NOMO-1 (cell line): ENCODE data around the gene TOR1A.
A peak's percentile ranks its signal among the peaks of the same experiment; 100 is the strongest.
"Not testable (repeated sequence)": the region's sequence is repeated elsewhere in the genome, so short reads cannot be mapped to it uniquely, and the experiment has no call there.

ENCODE experiments used
- DNase-seq, 2 experiments: peaks; one replicate each; lab custom pipeline; 2025; ENCODE audit not compliant: unreplicated experiment in 2 of 2; lab: John Stamatoyannopoulos, UW

The TOR1A gene

DNA sequence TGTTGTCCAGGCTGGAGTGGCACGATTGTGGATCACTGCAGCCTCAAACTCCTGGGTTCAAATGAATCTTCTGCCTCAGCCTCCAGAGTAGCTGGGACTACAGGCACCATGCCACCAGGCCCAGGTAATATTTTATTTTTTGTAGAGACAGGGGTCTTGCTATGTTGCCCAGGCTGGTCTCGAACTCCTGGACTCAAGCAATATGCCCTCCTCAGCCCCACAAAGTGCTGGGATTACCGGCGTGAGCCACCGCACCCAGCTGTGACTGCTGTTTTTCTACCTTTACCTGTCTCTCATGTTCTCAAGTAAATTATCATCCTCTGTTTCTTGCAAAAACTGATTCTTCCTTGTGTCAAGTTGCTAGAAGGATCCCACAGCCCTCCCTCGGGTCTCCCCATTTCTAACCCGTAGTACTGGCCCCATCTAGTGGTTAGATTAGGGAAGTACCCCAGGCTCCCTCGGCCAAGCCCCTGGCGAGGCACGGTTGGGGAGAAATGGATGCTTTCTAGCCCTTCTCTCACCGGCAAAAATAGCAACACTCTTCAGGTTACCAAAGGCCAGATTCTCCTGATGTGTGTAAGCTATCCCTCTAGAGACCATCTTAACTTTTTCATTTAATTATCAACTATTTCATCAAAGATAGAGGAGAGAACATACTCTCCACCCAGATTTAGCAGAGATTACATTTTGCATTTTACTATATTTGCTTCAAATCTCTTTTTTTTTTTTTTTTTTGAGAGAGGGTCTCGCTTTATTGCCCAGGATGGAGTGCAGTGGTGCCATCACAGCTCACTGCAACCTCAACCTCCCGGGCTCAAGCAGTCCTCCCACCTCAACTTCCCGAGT is 40.2 kb downstream of the TOR1A start:
- peak; percentile 59 to 73 for DNase-seq

DNA sequence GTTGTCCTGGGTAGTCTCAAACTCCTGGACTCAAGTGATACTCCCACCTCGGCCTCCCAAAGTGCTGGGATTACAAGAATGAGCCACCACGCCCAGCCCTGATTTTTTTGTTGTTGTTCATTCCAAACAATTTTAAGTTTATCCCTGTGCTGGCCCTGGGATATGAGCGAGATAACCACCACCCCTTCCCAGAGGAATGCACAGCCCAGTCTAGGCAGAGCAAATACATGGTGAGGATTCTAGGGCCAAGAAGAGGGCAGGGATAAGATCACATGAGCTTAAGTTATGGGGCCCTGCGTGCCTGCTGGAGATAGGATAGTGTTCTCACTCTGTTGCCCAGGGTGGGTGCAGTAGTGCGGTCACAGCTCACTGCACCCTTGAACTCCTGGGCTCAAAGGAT is 42.0 kb downstream of the TOR1A start:
- DNase-seq, result no peak

DNA sequence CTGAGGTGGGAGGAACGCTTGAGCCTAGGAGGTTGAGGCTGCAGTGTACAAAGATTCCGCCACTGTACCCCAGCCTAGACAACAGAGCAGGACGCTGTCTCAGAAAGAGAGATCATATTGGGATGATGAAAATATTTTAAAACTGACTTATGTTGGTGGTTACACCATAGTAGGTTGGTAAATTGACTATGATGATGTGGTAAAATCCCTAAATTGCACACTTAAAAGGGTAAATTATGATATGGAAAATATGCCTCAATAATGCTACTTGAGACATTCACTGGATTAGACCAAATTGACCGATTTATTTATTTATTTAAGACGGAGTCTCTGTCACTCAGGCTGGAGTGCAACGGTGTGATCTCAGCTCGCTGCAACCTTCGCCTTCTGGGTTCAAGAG is 42.8 kb downstream of the TOR1A start:
- DNase-seq, result no peak

DNA sequence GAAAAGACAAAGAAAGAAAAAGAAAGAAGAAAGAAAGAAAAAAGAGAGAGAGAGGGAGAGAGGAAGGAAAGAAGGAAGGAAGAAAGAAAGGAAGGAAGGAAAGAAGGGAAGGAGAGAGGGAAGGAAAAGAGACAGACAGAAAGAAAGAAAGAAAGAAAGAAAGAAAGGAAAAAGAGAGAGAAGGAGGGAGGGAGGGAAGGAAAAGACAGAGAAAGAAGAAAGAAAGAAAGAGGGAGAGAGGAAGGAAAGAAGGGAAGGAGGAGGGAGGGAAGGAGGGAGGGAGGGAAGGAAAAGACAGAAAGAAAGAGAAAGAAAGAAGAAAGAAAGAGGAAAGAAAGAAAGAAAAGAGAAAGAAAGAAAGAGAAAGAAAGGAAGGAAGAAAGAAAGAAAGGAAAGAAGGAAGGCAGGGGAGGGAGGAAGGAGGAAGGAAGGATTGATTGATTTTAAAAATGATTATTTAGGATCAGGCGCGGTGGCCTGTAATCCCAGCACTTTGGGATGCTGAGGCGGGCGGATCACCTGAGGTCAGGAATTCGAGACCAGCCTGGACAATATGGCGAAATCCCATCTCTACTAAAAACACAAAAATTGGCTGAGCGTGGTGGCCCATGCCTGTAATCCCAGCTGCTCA is 44.3 kb downstream of the TOR1A start:
- no peak for DNase-seq

DNA sequence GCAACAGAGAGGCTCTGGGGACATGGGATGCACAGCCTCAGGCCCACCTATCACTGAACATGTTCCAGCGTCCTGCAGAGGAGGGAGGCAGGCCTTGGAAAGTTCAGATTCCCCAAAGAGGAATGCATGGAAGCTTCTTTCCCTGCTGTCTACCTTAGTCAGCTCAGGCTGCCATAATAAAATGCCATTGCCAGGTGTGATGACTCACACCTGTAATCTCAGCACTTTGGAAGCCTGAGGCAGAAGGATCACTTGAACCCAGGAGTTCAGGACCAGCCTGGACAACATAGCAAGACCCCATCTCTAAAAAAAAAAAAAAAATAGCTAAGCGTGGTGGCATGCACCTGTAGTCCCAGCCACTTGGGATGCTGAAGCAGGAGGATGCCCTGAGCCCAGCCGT is 45.5 kb downstream of the TOR1A start:
- no peak for DNase-seq

DNA sequence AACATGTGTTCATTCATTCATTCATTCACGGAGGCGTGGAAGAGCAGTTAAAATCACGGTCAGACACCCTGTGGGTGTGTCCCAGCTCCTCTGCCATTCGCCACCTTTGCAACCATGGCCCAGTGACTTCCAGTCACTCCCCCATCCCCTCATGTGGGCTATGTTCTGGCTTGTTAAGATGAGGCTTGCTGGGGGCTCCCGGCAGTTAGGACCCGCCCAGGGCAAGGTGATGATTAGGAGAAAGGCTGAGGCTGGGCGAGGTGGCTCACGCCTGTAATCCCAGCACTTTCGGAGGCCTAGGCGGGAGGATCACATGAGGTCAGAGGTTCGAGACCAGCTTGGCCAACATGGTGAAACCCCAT is 46.2 kb downstream of the TOR1A start:
- DNase-seq, result no peak

DNA sequence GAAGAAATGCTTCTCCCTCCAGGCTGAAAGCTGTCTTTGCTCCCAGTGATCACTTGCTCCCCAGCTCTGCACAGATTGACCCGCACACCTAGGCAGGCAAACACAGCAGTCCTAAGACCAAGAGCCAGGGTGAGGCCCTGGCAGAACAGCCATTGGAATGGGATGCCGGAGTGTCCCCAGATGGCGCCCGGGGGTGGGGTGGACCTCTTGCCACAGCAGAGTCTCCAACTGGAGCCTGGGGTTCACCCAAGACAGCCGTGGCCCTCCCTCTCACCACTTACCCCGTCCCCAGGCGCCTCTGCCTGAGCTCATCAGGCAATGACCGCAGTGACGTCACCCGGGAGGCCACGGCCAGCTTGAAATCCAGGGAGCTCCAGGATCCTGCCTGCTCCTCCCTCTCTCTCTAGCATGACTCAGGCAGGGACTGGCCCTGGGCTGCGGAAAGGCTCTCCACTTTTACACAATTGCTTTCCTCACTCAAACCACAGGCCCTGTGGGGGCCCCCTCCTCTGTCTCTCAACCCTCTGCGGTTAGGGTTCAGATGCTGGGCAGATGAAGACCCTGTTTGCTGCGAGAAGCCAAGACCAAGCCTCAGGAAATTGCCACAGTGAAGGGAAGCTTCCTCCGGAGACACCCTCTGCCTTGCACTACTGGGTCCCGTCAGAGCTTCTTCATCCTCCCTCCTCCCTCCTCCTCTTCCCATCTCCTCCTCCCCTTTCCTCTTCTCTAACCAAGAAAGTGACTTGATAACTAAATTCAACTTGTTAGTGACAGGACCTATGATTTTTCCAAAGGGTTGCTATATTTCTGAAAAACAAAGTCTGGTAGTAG is 46.8 kb downstream of the TOR1A start:
- DNase-seq, result peak; percentile 97 to 99

DNA sequence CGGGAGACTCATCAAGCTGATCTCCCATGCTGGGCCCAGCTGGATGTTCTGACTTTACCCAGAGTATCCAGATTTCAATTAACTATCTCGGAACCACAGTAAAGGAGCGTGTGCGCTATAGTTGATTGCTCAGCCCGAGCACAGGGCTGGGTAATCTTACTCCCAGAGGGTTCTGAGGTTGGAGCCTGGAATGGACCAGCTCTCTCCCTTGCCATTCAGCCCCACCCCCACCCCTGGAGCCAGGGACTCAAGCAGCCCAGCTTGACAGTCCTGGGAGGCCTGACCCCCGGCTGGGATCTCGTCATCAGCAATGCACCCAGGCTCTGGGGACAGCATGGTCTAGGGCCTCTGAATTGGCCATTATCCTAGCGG is 47.4 kb downstream of the TOR1A start:
- no peak for DNase-seq

DNA sequence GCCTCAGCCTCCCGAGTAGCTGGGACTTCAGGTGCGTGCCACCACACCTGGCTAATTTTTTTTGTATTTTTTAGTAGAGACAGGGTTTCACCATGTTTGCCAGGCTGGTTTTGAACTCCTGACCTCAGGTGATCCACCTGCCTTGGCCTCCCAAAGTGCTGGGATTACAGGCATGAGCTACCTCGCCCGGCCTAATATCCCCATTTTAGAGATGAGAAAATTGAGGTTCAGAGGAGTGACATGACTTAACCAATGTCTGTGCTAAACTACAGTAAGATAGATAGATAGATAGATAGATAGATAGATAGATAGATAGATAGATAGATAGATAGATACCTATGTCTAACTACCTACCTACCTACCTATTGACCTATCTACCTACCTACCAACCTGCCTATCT is 47.8 kb downstream of the TOR1A start:
- not testable (repeated sequence) for DNase-seq

DNA sequence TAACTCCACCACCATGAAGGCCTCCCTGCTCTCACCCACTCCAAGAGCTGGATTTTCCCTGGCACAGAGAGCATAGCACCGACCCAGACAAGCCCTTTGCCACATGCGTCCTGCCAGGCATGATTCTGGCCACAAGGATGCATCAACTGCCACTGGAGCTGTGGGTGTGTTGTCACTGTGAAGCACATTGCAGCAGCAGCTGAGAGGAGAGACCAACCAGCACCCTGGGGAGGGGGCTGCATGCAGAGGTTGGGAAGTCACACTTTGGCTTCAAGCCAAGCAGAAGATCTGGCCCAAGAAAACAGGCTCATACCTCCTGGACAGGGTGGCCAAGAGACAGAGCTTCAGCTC is 48.5 kb downstream of the TOR1A start:
- no peak for DNase-seq

DNA sequence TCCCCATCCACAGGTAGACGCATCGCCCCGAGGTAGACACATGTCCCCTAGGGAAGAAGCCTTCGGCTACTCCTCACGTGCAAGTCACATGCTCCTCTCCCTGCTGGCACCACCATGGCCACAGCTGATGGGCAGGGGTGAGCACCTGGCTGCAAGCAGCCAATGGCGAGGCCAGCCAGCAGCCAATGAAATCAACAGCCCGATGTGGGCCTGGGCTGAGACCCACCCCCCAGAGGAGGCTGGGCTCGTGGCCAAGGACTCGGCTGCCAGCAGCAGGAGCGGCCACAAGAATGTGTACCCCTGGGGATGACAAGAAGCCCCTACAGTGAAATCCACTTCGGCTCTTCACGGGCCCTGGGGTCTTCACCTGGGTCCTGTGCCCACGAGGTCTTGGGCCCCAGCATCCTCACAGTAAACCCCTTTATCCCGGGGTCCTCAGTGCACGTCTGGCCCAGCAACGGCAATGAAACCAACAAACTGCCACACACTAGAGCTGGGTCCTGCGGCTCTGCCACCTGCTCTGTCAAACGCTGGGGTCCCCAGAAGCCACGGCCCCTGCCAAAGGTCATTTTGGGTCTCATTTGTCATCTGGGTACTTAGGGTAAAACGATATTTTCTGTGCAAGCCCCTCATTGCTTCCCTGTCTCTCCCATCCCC is 49.0 kb downstream of the TOR1A start:
- no peak for DNase-seq

DNA sequence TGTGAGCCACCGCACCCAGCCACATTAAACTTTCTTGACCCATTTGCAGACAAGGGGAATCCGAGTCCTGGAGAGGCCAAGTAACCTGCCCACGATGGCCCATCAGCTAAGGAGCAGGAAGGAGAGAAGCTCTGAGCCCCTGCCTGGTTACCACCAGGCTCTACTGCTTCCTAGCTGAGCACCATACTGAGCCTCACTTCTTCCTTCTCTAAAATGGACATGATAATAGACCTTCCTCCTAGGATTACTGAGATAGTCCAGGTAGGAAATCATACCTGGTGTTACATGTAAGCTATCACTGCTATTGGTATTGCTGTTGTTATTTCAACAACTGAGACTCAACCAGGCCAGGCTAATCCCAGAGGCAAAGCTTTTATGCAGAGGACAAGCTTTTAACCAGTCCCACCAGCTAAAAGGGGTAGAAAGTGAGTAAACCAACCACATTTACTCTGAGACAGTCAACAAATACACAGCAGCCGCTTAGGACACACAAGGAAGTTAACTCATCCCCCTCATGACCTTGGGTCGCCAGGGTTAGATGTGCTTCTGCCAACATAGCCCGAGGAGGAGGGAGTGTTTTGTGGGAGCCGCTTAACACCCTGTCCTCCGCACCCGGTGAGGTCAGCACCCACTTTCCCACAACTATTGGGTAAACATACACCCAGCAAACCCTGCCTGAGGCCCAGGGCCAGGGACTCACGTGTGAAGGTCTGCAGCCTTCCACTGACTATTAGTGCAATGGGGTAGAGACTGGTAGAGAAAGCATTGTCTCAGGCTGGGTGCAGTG is 50.5 kb downstream of the TOR1A start:
- DNase-seq, result peak; percentile 18 to 22

DNA sequence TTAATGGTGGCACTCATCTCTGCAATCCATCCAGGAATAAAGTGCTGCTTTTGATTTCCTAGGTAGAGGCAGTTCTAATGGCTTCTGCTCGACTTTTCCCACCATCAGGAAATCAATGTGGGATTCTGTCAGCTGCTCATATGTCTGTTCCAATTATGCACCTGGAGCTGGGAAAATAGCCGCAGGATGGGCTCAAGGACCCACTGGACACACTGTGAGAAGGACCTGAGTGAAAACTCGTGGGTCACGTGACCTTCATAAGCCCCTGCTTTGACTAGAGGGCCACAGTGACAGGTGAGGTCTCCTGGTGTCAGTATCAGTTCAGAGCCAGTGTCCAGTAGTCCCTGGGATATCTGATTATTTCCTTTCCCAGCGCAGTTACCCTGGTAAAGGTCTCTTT is 53.2 kb downstream of the TOR1A start:
- DNase-seq, result no peak

DNA sequence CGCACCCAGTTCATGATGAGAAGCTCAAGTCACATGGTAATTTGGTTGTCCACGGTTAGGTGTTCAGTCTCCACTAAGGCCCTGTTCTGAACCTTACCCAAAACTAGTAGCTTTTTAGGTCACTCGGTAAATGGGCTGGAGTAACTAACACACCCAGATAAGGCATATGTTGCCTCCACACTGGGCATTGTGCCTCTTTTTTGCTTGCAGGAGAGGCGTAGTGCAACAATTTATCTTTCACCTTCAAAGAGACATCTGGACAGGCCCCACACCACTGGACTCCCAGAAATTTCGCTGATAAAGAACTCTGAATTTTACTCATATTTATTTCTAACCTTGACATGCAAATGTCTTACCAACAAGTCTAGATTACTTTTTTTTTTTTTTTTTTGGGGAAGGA is 54.3 kb downstream of the TOR1A start:
- DNase-seq, result no peak

DNA sequence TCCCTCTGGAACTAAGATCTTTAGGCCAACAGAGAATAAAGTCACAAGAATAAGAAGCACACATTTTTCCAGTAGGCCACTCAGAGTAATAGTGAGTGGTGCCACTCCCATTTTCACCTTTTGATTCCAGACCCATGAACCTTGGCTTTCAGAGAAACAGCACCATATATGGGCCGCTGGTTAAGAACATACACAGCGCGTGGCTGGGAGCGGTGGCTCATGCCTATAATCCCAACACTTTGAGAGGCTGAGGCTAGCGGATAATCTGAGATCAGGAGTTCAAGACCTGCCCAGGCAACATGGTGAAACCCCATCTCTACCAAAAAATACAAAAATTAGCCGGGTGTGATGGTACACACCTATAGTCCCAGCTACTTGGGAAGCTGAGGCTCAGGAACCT is 55.5 kb downstream of the TOR1A start:
- no peak for DNase-seq

DNA sequence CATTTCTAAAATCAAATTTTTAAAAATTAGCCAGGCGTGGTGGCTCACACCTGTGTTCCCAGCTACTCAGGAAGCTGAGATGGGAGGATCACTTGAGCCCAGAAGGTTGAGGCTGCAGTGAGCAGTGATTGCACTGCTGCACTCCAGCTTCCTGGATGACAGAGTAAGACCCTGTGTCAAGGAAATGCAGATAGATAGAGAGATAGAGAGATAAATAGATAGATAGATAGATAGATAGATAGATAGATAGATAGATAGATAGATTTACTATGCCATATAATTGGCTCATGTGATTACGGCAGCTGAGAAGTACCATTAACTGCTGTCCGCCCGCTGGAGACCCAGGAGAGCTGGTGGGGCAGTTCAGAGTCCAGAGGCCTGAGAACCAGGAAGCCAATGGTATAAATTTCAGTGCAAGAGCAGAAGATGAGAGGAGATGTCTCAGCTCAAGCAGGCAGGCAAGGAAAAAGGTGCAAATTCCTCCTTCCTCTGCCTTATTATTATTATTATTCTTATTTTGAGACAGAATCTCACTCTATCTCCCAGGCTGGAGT is 58.1 kb downstream of the TOR1A start:
- no peak for DNase-seq

DNA sequence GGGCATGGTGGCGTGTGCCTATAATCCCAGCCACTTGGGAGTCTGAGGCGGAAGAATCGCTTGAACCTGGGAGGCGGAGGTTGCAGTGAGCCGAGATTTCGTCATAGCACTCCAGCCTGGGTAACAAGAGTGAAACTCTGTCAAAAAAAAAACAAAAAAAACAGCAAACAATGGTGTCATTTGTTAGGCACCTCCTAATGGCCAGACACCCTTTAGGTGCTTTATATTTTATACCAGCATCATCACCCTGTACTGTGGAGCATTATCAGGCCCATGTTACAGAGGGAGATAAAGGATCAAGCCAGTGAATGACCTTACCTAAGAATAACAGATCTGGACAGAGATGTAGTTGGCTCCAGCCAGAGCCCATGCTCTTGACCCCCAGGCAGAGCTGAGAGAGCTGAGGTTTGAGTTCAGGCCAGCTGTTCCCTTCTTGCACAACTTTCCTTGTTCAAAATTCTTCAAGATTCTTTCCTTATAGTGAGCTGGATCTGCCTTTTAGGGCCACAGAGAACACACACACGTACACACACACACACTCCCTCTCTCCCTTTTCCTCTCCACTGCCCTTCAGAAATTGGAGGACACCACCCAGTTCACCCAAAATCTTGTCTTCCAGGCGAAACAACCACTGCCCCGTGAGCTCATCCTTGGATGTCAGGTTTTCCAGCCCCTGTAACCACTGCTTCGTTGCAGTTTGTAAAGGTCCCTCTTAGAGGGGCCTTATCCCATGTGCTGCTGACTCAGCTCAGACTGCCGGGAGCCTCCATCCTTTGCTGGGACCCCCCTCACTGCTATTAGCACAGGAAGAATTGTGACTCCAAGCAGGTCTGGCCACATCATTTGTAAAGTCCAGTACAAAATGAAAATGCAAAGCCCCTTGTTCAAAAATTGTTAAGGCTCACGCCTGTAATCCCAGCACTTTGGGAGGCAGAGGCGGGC is 60.7 kb downstream of the TOR1A start:
- DNase-seq, result peak; percentile 25 to 29
